Left ventricle myocardium inferior (tissue), 1 donor: ENCODE data around the gene PLCG1. TPM values are rescaled to one million over a fixed set of nuclear protein-coding genes. Genes with fewer than 3 reads are reported as not detected.

Experiments
- DNase-seq: peaks from one replicate; pipeline ENCODE4 v3.0.0-alpha.2; 2020
- H3K27ac ChIP-seq: fragments of 200-600 bp; replicated peaks from 2 replicates; pipeline ENCODE4 v1.8.0; 2021
- H3K27me3 ChIP-seq: fragments of 200-600 bp; 2 replicates; pipeline ENCODE4 v1.8.0; 2021; ENCODE audit warnings: low read depth
- H3K36me3 ChIP-seq: fragments of 200-600 bp; 2 replicates; pipeline ENCODE4 v1.8.0; 2021
- H3K4me1 ChIP-seq: fragments of 200-600 bp; 2 replicates; pipeline ENCODE4 v1.8.0; 2021
- H3K4me3 ChIP-seq: fragments of 200-600 bp; 2 replicates; pipeline ENCODE4 v1.8.0; 2021; ENCODE audit warnings: mild to moderate bottlenecking, moderate library complexity
- H3K9me3 ChIP-seq: fragments of 200-600 bp; replicated peaks from 2 replicates; pipeline ENCODE4 v1.8.0; 2021
- intact Hi-C: fragments of 100-400 bp; cut with micrococcal nuclease; formaldehyde crosslinking; loops from one replicate; pipeline ENCODE4 v1.11.0; 2022
- total RNA-seq: library from RNA; stranded (reverse); fragmentation: NEBNext Ultra II Directional; extraction: Animal tissue kit (Norgen Biotek cat#: 25700); gene quantifications from one replicate; pipeline ENCODE4 v1.2.1, GENCODE V29; 2021
- TF ChIP-seq, protein P1 (sequence below): fragments of 200-600 bp; IDR thresholded peaks from 2 replicates; pipeline ENCODE4 v1.8.0; 2021; ENCODE audit warnings: antibody characterized with exemption, mild to moderate bottlenecking, borderline replicate concordance
- donor health status: DM: no; HTN: yes; CAD: no; lungs with severe emphysema.

The PLCG1 gene
- total RNA-seq, 1 donor from 2014 or later = 46.1 TPM

DNA sequence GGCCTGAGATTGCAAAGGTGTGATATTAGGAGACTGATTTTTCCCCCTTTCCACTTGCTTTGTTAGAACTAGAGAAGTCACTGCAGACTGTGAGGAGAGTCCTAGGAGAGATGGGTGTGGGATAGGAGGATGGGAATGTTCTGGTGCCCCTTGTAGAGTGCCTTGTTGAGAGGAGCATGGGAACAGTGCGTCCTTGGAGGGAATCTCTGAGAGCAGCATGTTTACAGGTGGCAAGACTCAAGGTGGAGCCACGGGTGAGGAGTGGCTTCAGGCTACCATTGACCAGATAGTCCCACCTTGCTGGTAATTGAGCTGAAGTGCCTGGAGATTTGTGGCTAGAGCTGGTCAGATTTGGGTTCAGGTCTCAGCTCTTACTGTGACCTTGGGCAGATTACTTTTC, 6.0 kb downstream of the PLCG1 start:
- H3K9me3 ChIP-seq = no peaks in the 10 kb centered on the region
- no peaks in the 10 kb centered on the region for H3K36me3 ChIP-seq
- TF ChIP-seq, protein P1, sequence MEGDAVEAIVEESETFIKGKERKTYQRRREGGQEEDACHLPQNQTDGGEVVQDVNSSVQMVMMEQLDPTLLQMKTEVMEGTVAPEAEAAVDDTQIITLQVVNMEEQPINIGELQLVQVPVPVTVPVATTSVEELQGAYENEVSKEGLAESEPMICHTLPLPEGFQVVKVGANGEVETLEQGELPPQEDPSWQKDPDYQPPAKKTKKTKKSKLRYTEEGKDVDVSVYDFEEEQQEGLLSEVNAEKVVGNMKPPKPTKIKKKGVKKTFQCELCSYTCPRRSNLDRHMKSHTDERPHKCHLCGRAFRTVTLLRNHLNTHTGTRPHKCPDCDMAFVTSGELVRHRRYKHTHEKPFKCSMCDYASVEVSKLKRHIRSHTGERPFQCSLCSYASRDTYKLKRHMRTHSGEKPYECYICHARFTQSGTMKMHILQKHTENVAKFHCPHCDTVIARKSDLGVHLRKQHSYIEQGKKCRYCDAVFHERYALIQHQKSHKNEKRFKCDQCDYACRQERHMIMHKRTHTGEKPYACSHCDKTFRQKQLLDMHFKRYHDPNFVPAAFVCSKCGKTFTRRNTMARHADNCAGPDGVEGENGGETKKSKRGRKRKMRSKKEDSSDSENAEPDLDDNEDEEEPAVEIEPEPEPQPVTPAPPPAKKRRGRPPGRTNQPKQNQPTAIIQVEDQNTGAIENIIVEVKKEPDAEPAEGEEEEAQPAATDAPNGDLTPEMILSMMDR = no peak
- no peaks in the 10 kb centered on the region for H3K27me3 ChIP-seq
- H3K27ac ChIP-seq = peak overlapping the region; percentile 99
- intact Hi-C loops = no loop called here
- peaks cover 100% of the 10 kb centered on the region for H3K4me1 ChIP-seq
- no peak overlapping the region for H3K4me3 ChIP-seq
- DNase-seq = no peak

DNA sequence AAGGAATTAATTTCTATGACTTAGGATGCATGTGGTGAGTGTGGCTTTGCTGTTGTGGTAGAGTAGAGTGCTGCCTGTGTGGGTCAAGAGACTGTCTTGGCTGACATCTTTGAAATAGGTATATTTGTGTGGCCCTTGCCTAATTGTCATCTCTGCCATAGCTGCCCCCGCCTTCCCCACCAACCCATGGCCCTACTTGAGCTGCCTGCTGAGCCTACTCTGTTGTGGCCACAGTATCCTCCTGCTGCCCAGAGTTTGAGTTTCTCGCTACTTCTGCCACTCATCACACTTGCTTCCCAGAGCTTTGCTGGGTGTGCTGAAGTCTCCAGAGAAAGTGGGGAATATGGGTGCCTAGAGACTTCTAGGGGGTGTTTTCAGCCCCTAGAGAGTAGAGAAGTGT, 8.0 kb downstream of the PLCG1 start:
- no peaks in the 10 kb centered on the region for H3K36me3 ChIP-seq
- TF ChIP-seq, protein P1 = no peak
- peak overlapping the region; percentile 99 for H3K27ac ChIP-seq
- no peaks in the 10 kb centered on the region for H3K9me3 ChIP-seq
- peaks cover 100% of the 10 kb centered on the region for H3K4me1 ChIP-seq
- intact Hi-C loops = no loop called here
- no peak overlapping the region for H3K4me3 ChIP-seq
- H3K27me3 ChIP-seq = no peaks in the 10 kb centered on the region
- DNase-seq = no peak

DNA sequence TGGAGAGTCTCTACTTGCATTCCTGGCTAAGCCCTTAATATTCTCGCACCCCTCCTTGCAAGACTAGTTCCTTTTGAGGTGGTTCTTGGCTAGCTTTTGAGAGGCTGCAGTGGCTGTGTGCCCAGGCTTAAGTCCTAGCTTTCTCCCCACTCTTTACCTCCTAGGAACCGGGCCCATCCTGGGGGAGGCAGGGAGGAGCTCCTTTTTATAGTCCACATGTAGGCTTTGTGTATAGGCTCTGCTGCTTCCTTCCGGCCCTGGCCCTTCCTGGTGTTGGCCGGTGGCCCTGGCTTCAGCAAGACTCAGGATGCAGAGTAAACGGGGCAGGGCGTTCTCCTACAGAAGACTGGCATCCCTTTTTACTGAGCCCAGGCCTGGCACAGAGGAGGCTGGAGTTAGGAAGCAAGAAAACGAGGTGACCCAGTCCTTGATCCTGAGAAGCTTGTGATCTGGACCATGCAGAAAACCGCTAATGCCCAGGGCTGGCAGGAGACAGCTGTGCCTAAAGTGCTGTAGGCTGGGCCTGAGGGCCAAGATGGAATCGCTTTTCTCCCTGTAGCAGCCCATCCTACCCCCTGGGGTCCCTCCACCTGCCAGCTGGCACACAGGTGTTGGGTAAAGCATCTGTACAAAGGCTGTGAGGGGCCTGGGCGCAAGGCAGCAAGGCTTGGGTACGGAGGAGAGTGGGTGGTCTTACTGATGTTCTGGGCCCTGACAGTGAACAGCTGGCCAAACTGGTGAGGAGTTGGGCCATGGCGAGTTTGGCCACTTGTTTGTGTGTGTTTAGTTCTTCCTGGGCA, 8.7 kb downstream of the PLCG1 start:
- Histone ChIP-seq H3K27ac (peak overlapping the region; percentile 99), H3K36me3 (no peaks in the 10 kb centered on the region), H3K4me3 (no peak overlapping the region), H3K9me3 (no peaks in the 10 kb centered on the region), H3K27me3 (no peaks in the 10 kb centered on the region), H3K4me1 (peaks cover 100% of the 10 kb centered on the region)
- TF ChIP-seq, protein P1 = no peak
- DNase-seq = peak; percentile 61
- intact Hi-C loops = no loop called here

DNA sequence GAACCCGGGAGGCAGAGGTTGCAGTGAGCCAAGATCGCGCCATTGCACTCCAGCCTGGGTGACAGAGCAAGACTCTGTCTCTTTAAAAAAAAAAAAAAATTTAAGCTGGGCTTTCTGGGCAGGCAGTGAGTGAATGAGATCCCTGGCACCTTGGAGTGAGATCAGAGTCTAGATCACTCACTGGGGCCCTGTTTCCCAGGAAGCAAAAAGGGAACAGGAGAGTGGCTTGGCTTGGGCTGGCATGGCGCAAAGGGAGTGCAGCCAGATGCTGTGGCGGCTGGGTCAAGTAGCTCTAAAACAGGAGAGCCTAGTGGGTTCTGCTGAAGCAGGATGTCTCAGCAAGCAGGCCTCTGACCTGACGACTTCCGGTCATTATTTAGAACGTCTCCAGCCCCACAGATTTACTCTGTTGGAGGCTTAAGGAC, 10.4 kb downstream of the PLCG1 start:
- Histone ChIP-seq H3K9me3 (no peaks in the 10 kb centered on the region), H3K4me3 (peak overlapping the region; percentile 5), H3K27ac (peak overlapping the region; percentile 99), H3K36me3 (no peaks in the 10 kb centered on the region), H3K27me3 (no peaks in the 10 kb centered on the region), H3K4me1 (peaks cover 100% of the 10 kb centered on the region)
- intact Hi-C loops = no loop called here
- TF ChIP-seq, protein P1 = no peak
- DNase-seq = peak; percentile 45

- Histone ChIP-seq H3K36me3 (no peaks in the 10 kb centered on the region), H3K4me3 (no peak overlapping the region), H3K27ac (peak overlapping the region; percentile 99), H3K27me3 (no peaks in the 10 kb centered on the region), H3K9me3 (no peaks in the 10 kb centered on the region), H3K4me1 (peaks cover 100% of the 10 kb centered on the region)
- TF ChIP-seq, protein P1 = no peak
- intact Hi-C loops = no loop called here
- DNase-seq = no peak
Observed at GRCh38 chr20:41148942-41149341, 11.6 kb downstream of the PLCG1 start.
